ENCODE results near the gene HNRNPL. TPM values are rescaled to one million over a fixed set of nuclear protein-coding genes. Genes with fewer than 3 reads are reported as not detected.

The HNRNPL gene
- total and polyA plus RNA-seq, 8 donors: 111 to 242 (median 153) TPM

DNA sequence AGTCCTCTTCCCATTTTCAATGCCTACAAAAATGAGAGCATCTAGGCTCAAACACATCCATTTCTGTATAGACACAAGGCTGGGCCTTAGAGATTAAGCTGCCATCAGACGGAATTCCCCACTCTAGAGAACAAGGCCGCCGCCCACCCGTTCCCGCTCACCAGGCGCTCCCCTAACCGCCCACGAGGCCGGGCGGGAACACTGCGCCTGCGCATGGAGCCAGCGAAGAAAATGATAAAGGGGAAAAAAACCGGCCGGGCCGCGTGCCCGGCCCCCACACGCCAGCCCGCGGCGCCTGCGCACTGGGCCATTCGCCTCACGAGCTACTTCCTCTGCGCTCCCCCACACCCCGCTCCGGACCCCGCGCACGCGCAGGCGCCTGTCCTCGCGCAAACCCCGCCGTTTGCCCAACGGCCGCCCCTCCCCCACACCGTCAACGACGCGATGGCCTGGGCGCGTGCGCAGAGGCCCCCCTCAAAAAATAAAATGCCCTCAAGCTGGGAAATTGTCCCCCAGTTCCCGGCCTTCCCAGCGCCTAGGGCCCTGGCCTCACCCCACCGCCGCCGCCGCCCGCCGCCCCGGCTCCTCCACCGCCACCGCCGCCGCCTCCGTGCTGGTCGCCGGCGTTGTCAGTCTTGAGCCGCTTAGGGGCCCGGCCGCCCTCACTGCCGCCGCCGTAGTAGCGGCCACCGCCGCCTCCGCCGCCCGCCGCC is 483 bp downstream of the HNRNPL start:
- Histone ChIP-seq H3K27ac (peak overlapping the region; percentile 98 to 100 (median 100)), H3K4me3 (peak overlapping the region; percentile 72 to 99 (median 86)), H3K27me3 (no peaks in the 10 kb centered on the region), H3K9me3 (no peaks in the 10 kb centered on the region), H3K4me1 (peaks cover 42 to 66% (median 60%) of the 10 kb centered on the region in 4 donors), H3K36me3 (peaks cover 34 to 41% (median 35%) of the 10 kb centered on the region in 4 donors)
- TF ChIP-seq EP300 (IDR thresholded peaks at IDR 0.05) (no peak), POLR2AphosphoS5 (IDR thresholded peaks at IDR 0.05) (peak in 2 of 3 donors; percentile 54 to 75), POLR2A (IDR thresholded peaks at IDR 0.05) (no peak)
- TF ChIP-seq, protein P1, sequence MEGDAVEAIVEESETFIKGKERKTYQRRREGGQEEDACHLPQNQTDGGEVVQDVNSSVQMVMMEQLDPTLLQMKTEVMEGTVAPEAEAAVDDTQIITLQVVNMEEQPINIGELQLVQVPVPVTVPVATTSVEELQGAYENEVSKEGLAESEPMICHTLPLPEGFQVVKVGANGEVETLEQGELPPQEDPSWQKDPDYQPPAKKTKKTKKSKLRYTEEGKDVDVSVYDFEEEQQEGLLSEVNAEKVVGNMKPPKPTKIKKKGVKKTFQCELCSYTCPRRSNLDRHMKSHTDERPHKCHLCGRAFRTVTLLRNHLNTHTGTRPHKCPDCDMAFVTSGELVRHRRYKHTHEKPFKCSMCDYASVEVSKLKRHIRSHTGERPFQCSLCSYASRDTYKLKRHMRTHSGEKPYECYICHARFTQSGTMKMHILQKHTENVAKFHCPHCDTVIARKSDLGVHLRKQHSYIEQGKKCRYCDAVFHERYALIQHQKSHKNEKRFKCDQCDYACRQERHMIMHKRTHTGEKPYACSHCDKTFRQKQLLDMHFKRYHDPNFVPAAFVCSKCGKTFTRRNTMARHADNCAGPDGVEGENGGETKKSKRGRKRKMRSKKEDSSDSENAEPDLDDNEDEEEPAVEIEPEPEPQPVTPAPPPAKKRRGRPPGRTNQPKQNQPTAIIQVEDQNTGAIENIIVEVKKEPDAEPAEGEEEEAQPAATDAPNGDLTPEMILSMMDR (IDR thresholded peaks at IDR 0.05): no peak
- peak; percentile 97 to 99 for DNase-seq
- intact Hi-C loops (cut with DNase I; ENCODE audit: low total_unique reads): no loop called here
- 0 to 1% (median 0%) methylated on average over 47 to 76 of the region's 76 CpGs for WGBS, 5 donors

DNA sequence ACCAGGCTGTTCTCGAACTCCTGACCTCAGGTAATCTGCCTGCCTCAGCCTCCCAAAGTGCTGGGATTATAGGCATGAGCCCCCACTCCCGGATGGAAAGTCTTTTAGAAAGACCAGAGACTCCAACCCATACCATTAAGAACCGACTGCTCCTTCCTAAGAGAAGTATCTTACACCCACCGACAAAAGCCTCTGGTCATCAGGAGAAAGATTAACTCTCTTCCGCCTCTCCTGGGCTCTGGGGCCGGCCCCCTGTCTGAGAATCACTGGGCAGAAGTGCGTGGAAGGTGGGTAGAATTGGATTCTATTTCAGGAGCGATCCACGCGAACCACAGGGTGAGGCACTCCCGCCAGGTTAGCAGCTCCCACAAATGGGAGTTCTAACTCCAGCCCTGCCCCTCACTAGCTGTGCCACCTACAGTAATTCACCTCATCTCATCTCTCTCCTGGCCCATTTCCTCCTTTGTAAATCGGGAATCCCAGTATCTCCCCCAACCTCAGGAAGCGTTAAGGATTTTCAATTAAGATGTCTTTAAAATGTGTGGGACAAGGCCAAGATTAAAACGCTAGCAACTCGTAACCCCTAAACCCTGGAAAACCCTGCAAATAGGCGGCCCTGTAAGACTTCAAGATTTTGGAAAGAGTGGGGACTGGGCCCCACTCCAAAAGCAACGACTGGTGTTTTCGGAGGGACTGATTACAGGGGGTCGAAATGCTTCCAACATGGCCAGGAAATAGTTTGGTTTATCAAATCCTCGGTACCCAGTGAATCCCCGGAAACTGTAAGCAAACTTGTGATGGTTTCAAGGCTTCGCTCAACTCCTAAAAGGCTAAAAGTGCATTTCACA is 1.3 kb downstream of the HNRNPL start:
- peaks cover 42 to 73% (median 64%) of the 10 kb centered on the region in 4 donors for H3K4me1 ChIP-seq
- peak in 1 of 2 donors; percentile 39 for DNase-seq
- peak overlapping the region; percentile 72 to 99 (median 86) for H3K4me3 ChIP-seq
- peaks cover 42 to 48% (median 43%) of the 10 kb centered on the region in 4 donors for H3K36me3 ChIP-seq
- intact Hi-C loops (cut with DNase I; ENCODE audit: low total_unique reads): no loop called here
- H3K27ac ChIP-seq: peak overlapping the region; percentile 98 to 100 (median 100)
- no peaks in the 10 kb centered on the region for H3K9me3 ChIP-seq
- no peaks in the 10 kb centered on the region for H3K27me3 ChIP-seq
- no peak for TF ChIP-seq POLR2A (IDR thresholded peaks at IDR 0.05)
- TF ChIP-seq POLR2AphosphoS5 (IDR thresholded peaks at IDR 0.05): no peak
- TF ChIP-seq, protein P1 (IDR thresholded peaks at IDR 0.05): no peak
- no peak for TF ChIP-seq EP300 (IDR thresholded peaks at IDR 0.05)
- WGBS, 5 donors: 10 to 13% (median 12%) methylated on average over 22 of the region's 22 CpGs

DNA sequence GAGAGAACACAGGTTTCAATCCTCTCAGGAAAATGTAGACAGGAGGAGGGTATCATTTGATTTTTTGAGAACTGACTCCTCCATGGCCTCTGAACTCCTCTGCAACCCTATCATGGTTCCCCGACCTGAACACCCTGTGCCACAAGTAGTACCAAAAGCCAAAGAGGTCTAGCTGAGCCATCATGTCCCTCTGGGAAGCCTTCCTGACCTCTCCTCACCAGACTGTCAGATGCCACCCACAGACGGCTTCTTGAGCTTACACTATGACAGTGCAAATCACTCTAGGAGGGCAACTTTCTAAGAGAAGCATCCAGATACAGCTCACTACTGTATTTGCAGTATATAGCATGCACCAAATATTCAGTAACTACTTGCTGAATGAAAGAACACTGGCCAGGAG is 3.7 kb downstream of the HNRNPL start:
- TF ChIP-seq, protein P1 (IDR thresholded peaks at IDR 0.05): no peak
- intact Hi-C loops (cut with DNase I; ENCODE audit: low total_unique reads): no loop called here
- Histone ChIP-seq H3K36me3 (peaks cover 66 to 73% (median 67%) of the 10 kb centered on the region in 4 donors), H3K27ac (no peak overlapping the region), H3K27me3 (no peaks in the 10 kb centered on the region), H3K9me3 (no peaks in the 10 kb centered on the region), H3K4me3 (peak overlapping the region in 1 of 4 donors; percentile 21), H3K4me1 (peaks cover 33 to 79% (median 64%) of the 10 kb centered on the region in 4 donors)
- 52 to 76% (median 56%) methylated on average over 2 of the region's 2 CpGs for WGBS, 5 donors
- DNase-seq: no peak

DNA sequence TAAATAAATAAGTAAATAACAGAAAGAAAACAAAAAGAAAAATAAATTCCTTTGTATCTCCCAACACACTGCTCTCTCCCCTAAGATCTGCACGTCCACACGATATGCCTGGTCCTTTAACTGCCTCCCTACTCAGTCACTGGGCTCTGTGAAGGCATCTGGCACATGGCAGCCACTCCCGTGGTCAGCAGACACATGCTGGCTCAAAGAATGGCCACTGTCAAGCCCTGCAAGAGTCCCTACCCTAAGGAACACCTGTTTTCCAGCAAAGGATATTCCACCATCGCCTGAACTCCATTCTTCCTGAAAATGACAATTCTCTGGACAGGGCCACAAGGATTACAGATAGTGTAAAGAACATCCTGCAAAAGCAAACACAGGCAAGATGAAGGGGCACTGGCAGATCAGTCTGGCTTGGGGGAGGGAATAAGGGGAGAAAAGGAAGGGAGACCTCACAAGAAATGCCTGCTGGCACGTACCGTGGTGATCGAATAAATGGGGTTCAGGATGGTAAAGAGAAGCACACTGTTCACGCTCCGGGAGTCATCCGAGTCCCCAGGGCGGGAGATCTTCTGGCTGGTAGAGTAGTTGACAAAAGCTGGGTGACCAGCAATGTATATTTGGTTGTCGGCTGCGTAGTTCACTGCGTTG is 4.3 kb downstream of the HNRNPL start:
- no peak for DNase-seq
- H3K4me1 ChIP-seq: peaks cover 32 to 80% (median 62%) of the 10 kb centered on the region in 4 donors
- no peaks in the 10 kb centered on the region for H3K9me3 ChIP-seq
- 81 to 92% (median 89%) methylated on average over 14 of the region's 14 CpGs for WGBS, 5 donors
- intact Hi-C loops (cut with DNase I; ENCODE audit: low total_unique reads): no loop called here
- H3K4me3 ChIP-seq: no peak overlapping the region
- peak overlapping the region in 1 of 5 donors; percentile 22 for H3K27ac ChIP-seq
- TF ChIP-seq POLR2AphosphoS5 (IDR thresholded peaks at IDR 0.05): no peak
- TF ChIP-seq EP300 (IDR thresholded peaks at IDR 0.05): no peak
- TF ChIP-seq POLR2A (IDR thresholded peaks at IDR 0.05): no peak
- TF ChIP-seq, protein P1 (IDR thresholded peaks at IDR 0.05): no peak
- peaks cover 71 to 79% (median 73%) of the 10 kb centered on the region in 4 donors for H3K36me3 ChIP-seq
- no peaks in the 10 kb centered on the region for H3K27me3 ChIP-seq
